ENCODE results near the gene ARCN1. TPM values are rescaled to one million over a fixed set of nuclear protein-coding genes. Genes with fewer than 3 reads are reported as not detected.
A peak's percentile ranks its signal among the peaks of the same experiment; 100 is the strongest.
"Not testable (repeated sequence)": the region's sequence is repeated elsewhere in the genome, so short reads cannot be mapped to it uniquely, and the experiment has no call there.

Gene ARCN1
- total and polyA plus RNA-seq, 2 donors (not counting 1 experiment from before 2014, with no cell fraction given) = 42.9 to 83.2 TPM

DNA sequence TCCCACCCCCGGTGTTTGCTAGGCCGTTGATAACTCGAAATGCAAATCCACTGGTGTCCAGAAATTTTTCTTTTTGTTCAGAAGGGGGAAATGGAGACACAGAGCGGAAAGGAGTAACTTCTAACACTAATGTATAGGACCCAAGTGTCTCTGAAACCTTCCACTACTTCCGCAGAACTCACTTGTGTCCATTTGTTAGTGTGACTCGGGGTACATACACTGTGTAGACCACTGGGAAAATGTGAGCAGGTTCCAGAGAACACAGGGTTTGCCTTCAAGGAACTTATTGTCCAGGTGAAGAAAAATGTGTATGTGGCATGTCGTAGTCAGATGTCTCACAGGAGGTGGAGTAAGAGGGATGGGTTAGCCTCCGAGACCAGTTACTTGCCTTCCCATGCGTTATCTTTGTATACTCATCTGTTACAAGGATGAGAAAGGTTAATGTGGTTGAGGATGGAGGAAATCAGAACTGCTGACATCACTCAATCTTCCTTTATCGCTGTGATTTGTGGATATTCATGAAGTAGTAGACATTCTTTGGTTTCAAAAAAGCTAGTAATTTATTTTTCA lies 857 bp downstream of the ARCN1 start:
- Histone ChIP-seq H2AFZ (ENCODE audit: insufficient read depth, low read depth, low read length, poor library complexity, severe bottlenecking) (peak overlapping the region; percentile 77), H3K27me3 (replicated peaks in 1 of 4; ENCODE audit: control extremely low read depth in 1 of 4, control insufficient read depth in 3 of 4, insufficient read depth in 4 of 4, low read length in 3 of 4) (no peaks in the 10 kb centered on the region), H3K4me2 (replicated peaks; ENCODE audit: low read depth, low read length, poor library complexity, severe bottlenecking) (peak overlapping the region; percentile 87), H3K4me1 (ENCODE audit: control insufficient read depth in 2 of 2, insufficient read depth in 2 of 2, low read length in 2 of 2) (peaks cover 19 to 21% of the 10 kb centered on the region in 2 donors), H3K36me3 (replicated peaks in 1 of 2; ENCODE audit: control extremely low read depth in 1 of 2, control insufficient read depth in 1 of 2, extremely low read depth in 1 of 2, insufficient read depth in 2 of 2, low read length in 1 of 2) (peaks cover 0 to 4% of the 10 kb centered on the region in 2 experiments), H3K9ac (ENCODE audit: low read length) (peak overlapping the region; percentile 99), H3K79me2 (ENCODE audit: control insufficient read depth, insufficient read depth, low read length) (peaks cover 84% of the 10 kb centered on the region), H3K9me3 (ENCODE audit: control extremely low read depth in 1 of 3, control insufficient read depth in 2 of 3, insufficient read depth in 1 of 3, low read length in 2 of 3) (no peaks in the 10 kb centered on the region), H3K4me3 (ENCODE audit: control extremely low read depth in 1 of 5, extremely low read depth in 1 of 5, insufficient read depth in 1 of 5, low read depth in 2 of 5, low read length in 4 of 5) (peak overlapping the region; percentile 76 to 100 (median 99)), H4K20me1 (ENCODE audit: control insufficient read depth, insufficient read depth, low read length, poor library complexity, severe bottlenecking) (peaks cover 8% of the 10 kb centered on the region), H3K27ac (ENCODE audit: low read length in 2 of 2) (peak overlapping the region; percentile 95 to 97)
- no peak for ATAC-seq (ENCODE audit: low read depth)
- intact Hi-C loops (cut with micrococcal nuclease) = loop anchor here (1.0 to 5.0 kb wide), 6 partner anchors 38 to 424 kb away; partner anchors contain the start of genes ATP5MG, CENATAC, KMT2A and TMEM25
- no peak for TF ChIP-seq EZH2 (IDR thresholded peaks at IDR 0.05; ENCODE audit: borderline replicate concordance, insufficient read depth, low read depth, low read length, poor library complexity, severe bottlenecking)
- TF ChIP-seq, protein P1, sequence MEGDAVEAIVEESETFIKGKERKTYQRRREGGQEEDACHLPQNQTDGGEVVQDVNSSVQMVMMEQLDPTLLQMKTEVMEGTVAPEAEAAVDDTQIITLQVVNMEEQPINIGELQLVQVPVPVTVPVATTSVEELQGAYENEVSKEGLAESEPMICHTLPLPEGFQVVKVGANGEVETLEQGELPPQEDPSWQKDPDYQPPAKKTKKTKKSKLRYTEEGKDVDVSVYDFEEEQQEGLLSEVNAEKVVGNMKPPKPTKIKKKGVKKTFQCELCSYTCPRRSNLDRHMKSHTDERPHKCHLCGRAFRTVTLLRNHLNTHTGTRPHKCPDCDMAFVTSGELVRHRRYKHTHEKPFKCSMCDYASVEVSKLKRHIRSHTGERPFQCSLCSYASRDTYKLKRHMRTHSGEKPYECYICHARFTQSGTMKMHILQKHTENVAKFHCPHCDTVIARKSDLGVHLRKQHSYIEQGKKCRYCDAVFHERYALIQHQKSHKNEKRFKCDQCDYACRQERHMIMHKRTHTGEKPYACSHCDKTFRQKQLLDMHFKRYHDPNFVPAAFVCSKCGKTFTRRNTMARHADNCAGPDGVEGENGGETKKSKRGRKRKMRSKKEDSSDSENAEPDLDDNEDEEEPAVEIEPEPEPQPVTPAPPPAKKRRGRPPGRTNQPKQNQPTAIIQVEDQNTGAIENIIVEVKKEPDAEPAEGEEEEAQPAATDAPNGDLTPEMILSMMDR (IDR thresholded peaks at IDR 0.05) = no peak
- H3K4me1 Mint-ChIP-seq = peaks cover 48% of the 10 kb centered on the region
- no peak for DNase-seq
- ChIA-PET CTCF (interaction anchor here (1.2 kb wide), 1 partner anchor 40 kb away, joined by 7 read pairs; no protein-coding TSS in a partner anchor), POLR2A (interaction anchor here (1.1 to 1.3 kb wide), 2 partner anchors 138 to 495 kb away, joined by 3 read pairs; no protein-coding TSS in a partner anchor)
- no peaks in the 10 kb centered on the region for H3K27me3 Mint-ChIP-seq
- WGBS (ENCODE audit: insufficient coverage) = 10% methylated on average over 2 of the region's 10 CpGs
- H3K27ac Mint-ChIP-seq = peak overlapping the region; percentile 94
- H3K9me3 Mint-ChIP-seq (ENCODE audit: insufficient read depth) = no peaks in the 10 kb centered on the region
- H3K4me3 Mint-ChIP-seq = peak overlapping the region; percentile 97

DNA sequence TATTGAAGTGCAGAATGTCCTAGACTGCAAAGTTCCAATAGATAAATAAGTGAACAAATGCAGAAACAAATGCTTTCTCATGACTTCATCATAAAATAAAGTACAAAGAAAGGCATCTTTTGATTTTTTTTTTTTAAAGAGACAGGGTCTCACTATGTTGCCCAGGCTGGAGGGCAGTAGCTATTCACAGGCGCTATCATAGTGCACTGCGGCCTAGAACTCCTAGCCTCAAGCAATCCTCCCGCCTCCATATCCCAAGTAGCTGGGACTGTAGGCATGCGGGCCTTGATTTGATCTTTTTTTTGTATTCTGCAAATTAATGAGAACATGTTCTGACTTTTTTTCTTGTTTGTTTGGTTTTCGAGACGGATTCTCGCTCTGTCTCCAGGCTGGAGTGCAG lies 2.4 kb downstream of the ARCN1 start:
- Mint-ChIP-seq H3K9me3 (ENCODE audit: insufficient read depth) (no peaks in the 10 kb centered on the region), H3K4me1 (peaks cover 56% of the 10 kb centered on the region), H3K27me3 (no peaks in the 10 kb centered on the region), H3K4me3 (no peak overlapping the region), H3K27ac (no peak overlapping the region)
- H3K79me2 ChIP-seq (ENCODE audit: control insufficient read depth, insufficient read depth, low read length) = peaks cover 96% of the 10 kb centered on the region
- TF ChIP-seq EZH2 (IDR thresholded peaks at IDR 0.05; ENCODE audit: borderline replicate concordance, insufficient read depth, low read depth, low read length, poor library complexity, severe bottlenecking) = no peak
- TF ChIP-seq, protein P1 (IDR thresholded peaks at IDR 0.05) = no peak
- H3K27me3 ChIP-seq (replicated peaks in 1 of 4; ENCODE audit: control extremely low read depth in 1 of 4, control insufficient read depth in 3 of 4, insufficient read depth in 4 of 4, low read length in 3 of 4) = no peaks in the 10 kb centered on the region
- DNase-seq = no peak
- peaks cover 0 to 4% of the 10 kb centered on the region in 2 experiments for H3K36me3 ChIP-seq (replicated peaks in 1 of 2; ENCODE audit: control extremely low read depth in 1 of 2, control insufficient read depth in 1 of 2, extremely low read depth in 1 of 2, insufficient read depth in 2 of 2, low read length in 1 of 2)
- H3K4me2 ChIP-seq (replicated peaks; ENCODE audit: low read depth, low read length, poor library complexity, severe bottlenecking) = peak overlapping the region; percentile 16
- peaks cover 15% of the 10 kb centered on the region for H4K20me1 ChIP-seq (ENCODE audit: control insufficient read depth, insufficient read depth, low read length, poor library complexity, severe bottlenecking)
- peaks cover 19 to 21% of the 10 kb centered on the region in 2 donors for H3K4me1 ChIP-seq (ENCODE audit: control insufficient read depth in 2 of 2, insufficient read depth in 2 of 2, low read length in 2 of 2)
- no peak overlapping the region for H2AFZ ChIP-seq (ENCODE audit: insufficient read depth, low read depth, low read length, poor library complexity, severe bottlenecking)
- H3K9ac ChIP-seq (ENCODE audit: low read length) = no peak overlapping the region
- POLR2A ChIA-PET = no interaction called here
- H3K9me3 ChIP-seq (ENCODE audit: control extremely low read depth in 1 of 3, control insufficient read depth in 2 of 3, insufficient read depth in 1 of 3, low read length in 2 of 3) = no peaks in the 10 kb centered on the region
- no peak overlapping the region for H3K4me3 ChIP-seq (ENCODE audit: control extremely low read depth in 1 of 5, extremely low read depth in 1 of 5, insufficient read depth in 1 of 5, low read depth in 2 of 5, low read length in 4 of 5)
- CTCF ChIA-PET = no interaction called here
- intact Hi-C loops (cut with micrococcal nuclease) = loop anchor here (5.0 kb wide), 3 partner anchors 137 to 423 kb away; partner anchors contain the start of genes ATP5MG, CENATAC and KMT2A
- ATAC-seq (ENCODE audit: low read depth) = no peak
- WGBS (ENCODE audit: insufficient coverage) = 95% methylated on average over 5 of the region's 7 CpGs
- H3K27ac ChIP-seq (ENCODE audit: low read length in 2 of 2) = no peak overlapping the region

DNA sequence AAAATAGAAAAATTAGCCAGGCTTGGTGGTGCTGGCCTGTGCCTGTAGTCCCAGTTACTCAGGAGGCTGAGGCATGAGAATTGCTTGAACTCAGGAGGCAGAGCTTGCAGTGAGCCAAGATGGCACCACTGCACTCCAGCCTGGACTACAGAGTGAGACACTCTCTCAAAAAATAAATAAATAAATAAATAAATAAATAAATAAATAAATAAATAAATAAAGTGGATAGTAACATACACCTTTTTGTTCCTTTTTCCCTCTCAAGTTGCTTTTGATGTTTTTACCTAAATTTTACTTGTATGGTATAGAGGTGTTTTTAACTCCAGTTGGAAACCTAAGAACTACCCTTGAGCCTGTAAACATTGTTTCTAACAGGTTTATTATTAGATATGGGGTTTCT lies 5.8 kb downstream of the ARCN1 start:
- ATAC-seq (ENCODE audit: low read depth); H3K27ac Mint-ChIP-seq; H2AFZ ChIP-seq (ENCODE audit: insufficient read depth, low read depth, low read length, poor library complexity, severe bottlenecking); intact Hi-C loops (cut with micrococcal nuclease); H3K9ac ChIP-seq (ENCODE audit: low read length); H3K4me3 Mint-ChIP-seq; DNase-seq; H3K4me3 ChIP-seq (ENCODE audit: control extremely low read depth in 1 of 5, extremely low read depth in 1 of 5, insufficient read depth in 1 of 5, low read depth in 2 of 5, low read length in 4 of 5); H3K27me3 Mint-ChIP-seq; H3K4me2 ChIP-seq (replicated peaks; ENCODE audit: low read depth, low read length, poor library complexity, severe bottlenecking); H3K27me3 ChIP-seq (replicated peaks in 1 of 4; ENCODE audit: control extremely low read depth in 1 of 4, control insufficient read depth in 3 of 4, insufficient read depth in 4 of 4, low read length in 3 of 4); H3K9me3 ChIP-seq (ENCODE audit: control extremely low read depth in 1 of 3, control insufficient read depth in 2 of 3, insufficient read depth in 1 of 3, low read length in 2 of 3); H3K27ac ChIP-seq (ENCODE audit: low read length in 2 of 2); POLR2A ChIA-PET; H3K9me3 Mint-ChIP-seq (ENCODE audit: insufficient read depth): not testable (repeated sequence)
- H3K4me1 Mint-ChIP-seq = peaks cover 48% of the 10 kb centered on the region
- CTCF ChIA-PET = interaction anchor here (1.2 kb wide), 1 partner anchor 11 kb away, joined by 3 read pairs; no protein-coding TSS in a partner anchor
- H3K79me2 ChIP-seq (ENCODE audit: control insufficient read depth, insufficient read depth, low read length) = peaks cover 91% of the 10 kb centered on the region
- H3K36me3 ChIP-seq (replicated peaks in 1 of 2; ENCODE audit: control extremely low read depth in 1 of 2, control insufficient read depth in 1 of 2, extremely low read depth in 1 of 2, insufficient read depth in 2 of 2, low read length in 1 of 2) = peaks cover 7 to 19% of the 10 kb centered on the region in 2 experiments
- H4K20me1 ChIP-seq (ENCODE audit: control insufficient read depth, insufficient read depth, low read length, poor library complexity, severe bottlenecking) = peaks cover 44% of the 10 kb centered on the region
- peaks cover 13 to 14% of the 10 kb centered on the region in 2 donors for H3K4me1 ChIP-seq (ENCODE audit: control insufficient read depth in 2 of 2, insufficient read depth in 2 of 2, low read length in 2 of 2)

Measured in B cell (primary cell).